ENCODE results near the gene EMX1.

The EMX1 gene

DNA sequence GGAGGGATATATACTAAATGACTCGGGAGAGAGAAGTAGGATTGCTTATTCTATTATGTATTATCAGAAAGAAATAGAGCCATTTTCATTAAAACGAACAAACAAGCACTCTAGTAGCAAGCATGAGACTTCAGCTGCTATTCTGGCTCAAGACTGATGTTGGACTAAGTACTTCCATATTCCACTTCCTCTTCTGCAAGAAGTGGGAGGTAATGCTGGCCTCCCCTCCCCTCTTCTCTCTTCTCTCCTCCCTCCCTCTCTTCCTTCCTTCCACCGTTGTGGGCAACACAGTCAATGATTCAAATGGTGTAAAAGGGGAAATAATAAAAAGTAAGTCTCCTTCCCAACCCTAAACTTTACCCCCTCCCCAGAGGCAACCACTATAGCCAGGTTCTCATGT lies 62.6 kb downstream of the EMX1 start:
- DNase-seq (ENCODE audit: low read depth in 2 of 2, low spot score in 1 of 2): no peak

DNA sequence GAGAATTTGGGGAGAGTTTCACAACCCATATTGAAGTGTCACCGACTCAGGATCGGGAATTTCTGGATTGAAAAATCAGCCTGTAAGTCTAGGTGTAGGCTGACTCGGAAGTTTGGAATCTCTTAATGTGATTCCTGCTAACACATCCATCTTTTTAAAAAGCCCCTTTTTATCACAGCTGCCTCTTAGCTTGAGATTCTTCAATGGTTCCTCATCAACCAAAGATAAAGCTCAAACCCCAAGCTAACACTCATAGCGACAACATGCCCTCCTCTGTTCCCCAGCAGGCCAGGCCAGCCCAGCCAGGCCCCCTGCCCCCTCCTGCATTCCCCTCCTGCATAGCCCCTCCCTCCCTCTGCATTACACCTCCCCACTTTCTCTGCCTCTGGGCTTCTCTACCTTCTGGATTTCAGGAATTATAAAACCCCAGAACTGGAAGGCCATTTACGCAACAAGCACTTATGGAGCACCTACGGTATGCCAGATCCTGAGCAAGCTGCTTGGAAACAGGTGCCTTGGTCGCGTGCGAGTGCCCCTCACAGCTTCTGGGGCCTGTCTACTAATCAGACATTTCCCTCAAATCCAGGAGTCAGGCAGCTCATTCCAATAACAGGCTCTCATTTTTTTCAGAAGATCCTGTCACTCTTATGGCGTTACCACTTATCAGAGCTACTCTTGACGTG lies 63.4 kb downstream of the EMX1 start:
- DNase-seq (ENCODE audit: low read depth in 2 of 2, low spot score in 1 of 2): no peak

GRCh38 chr2:72981536-72981935 lies 64.2 kb downstream of the EMX1 start:
- DNase-seq (ENCODE audit: low read depth in 2 of 2, low spot score in 1 of 2): no peak

GRCh38 chr2:72982219-72982618 lies 64.9 kb downstream of the EMX1 start:
- no peak for DNase-seq (ENCODE audit: low read depth in 2 of 2, low spot score in 1 of 2)

- DNase-seq (ENCODE audit: low read depth in 2 of 2, low spot score in 1 of 2): no peak
These were observed 65.6 kb downstream of the EMX1 start for GRCh38 chr2:72982781-72983499.

- DNase-seq (ENCODE audit: low read depth in 2 of 2, low spot score in 1 of 2): no peak
These were observed 66.3 kb downstream of the EMX1 start for GRCh38 chr2:72983500-72984161.

- DNase-seq (ENCODE audit: low read depth in 2 of 2, low spot score in 1 of 2): no peak
These were observed 66.9 kb downstream of the EMX1 start for GRCh38 chr2:72984172-72984671.
